SK-N-SH treated with all-trans-retinoic acid at 6 μM for 48 hours (cell line): Measurements from ENCODE around the gene APOC4.

ENCODE experiments used
- CREB5 ChIP-seq: fragments of 250-450 bp; sonication (Bioruptor Pico); IDR thresholded peaks from 2 replicates; pipeline ENCODE4 v1.5.1; 2020; ENCODE audit warnings: low read depth, mild to moderate bottlenecking, moderate library complexity
- OSR1 ChIP-seq: fragments of 250-450 bp; sonication (Bioruptor Pico); IDR thresholded peaks from 2 replicates; pipeline ENCODE4 v1.8.0; 2022; ENCODE audit warnings: moderate library complexity, mild to moderate bottlenecking, inconsistent platforms
- POU6F1 ChIP-seq: fragments of 250-450 bp; sonication (Bioruptor Pico); IDR thresholded peaks from 2 replicates; pipeline ENCODE4 v1.8.0; 2021; ENCODE audit warnings: low read depth, mild to moderate bottlenecking, moderate library complexity, borderline replicate concordance
- PPARA ChIP-seq: fragments of 250-450 bp; sonication (Bioruptor Pico); IDR thresholded peaks from 2 replicates; pipeline ENCODE4 v1.5.0; 2020; ENCODE audit warnings: mild to moderate bottlenecking, borderline replicate concordance
- SNAI2 ChIP-seq: fragments of 250-450 bp; sonication (Bioruptor Pico); IDR thresholded peaks from 2 replicates; pipeline ENCODE4 v1.5.0; 2020; ENCODE audit warnings: mild to moderate bottlenecking, moderate library complexity
- TOX ChIP-seq: fragments of 250-450 bp; sonication (Bioruptor Pico); IDR thresholded peaks from 2 replicates; pipeline ENCODE4 v1.8.0; 2021; ENCODE audit warnings: mild to moderate bottlenecking, moderate library complexity, borderline replicate concordance
- TSHZ2 ChIP-seq: fragments of 250-450 bp; sonication (Bioruptor Pico); IDR thresholded peaks from 2 replicates; pipeline ENCODE4 v1.5.0; 2020; ENCODE audit warnings: mild to moderate bottlenecking, moderate library complexity
- ZC3H10 ChIP-seq: fragments of 250-450 bp; sonication (Bioruptor Pico); IDR thresholded peaks from 2 replicates; pipeline ENCODE4 v1.5.1; 2021; ENCODE audit warnings: mild to moderate bottlenecking, moderate library complexity
- ZFP3 ChIP-seq: fragments of 250-450 bp; sonication (Bioruptor Pico); IDR thresholded peaks from 2 replicates; pipeline ENCODE4 v1.5.0; 2020; ENCODE audit warnings: mild to moderate bottlenecking, moderate library complexity
- ZFP30 ChIP-seq: fragments of 450-650 bp; formaldehyde crosslinking; IDR thresholded peaks from 2 replicates; pipeline ENCODE4 v1.5.0; 2022; ENCODE audit warnings: mild to moderate bottlenecking, moderate library complexity
- ZNF565 ChIP-seq: fragments of 450-650 bp; formaldehyde crosslinking; conservative IDR thresholded peaks from 2 replicates; pipeline ENCODE4 v1.5.0; 2020; ENCODE audit warnings: low read depth, mild to moderate bottlenecking, moderate library complexity
- TF ChIP-seq, protein P1 (sequence below): fragments of 250-450 bp; sonication (Bioruptor Pico); IDR thresholded peaks from 2 replicates; pipeline ENCODE4 v1.8.0; 2020; ENCODE audit warnings: mild to moderate bottlenecking, moderate library complexity, borderline replicate concordance

DNA sequence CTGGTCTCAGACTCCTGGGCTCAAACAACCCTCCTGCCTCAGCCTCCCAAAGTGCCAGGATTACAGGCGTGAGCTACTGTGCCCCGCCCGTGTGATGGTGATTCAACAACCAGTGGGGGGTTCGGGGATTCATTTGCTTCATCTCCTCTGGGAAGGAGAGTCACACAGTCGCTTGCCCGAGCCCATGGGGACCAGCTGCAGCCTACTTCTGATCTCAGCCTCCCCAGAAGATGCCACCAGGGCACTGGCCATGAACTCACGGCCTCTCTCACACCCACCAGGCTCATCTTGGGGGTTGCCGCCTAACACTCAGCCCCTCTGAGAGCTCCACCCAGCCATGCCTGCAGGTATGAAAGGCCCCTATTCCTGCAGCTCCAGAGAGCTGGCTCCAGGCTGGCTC is 44.2 kb upstream of the APOC4 start:
- TF ChIP-seq ZFP30 (CRISPR knock-in tag), result no peak
- TF ChIP-seq ZNF565 (CRISPR knock-in tag), result no peak
- TF ChIP-seq, protein P1, sequence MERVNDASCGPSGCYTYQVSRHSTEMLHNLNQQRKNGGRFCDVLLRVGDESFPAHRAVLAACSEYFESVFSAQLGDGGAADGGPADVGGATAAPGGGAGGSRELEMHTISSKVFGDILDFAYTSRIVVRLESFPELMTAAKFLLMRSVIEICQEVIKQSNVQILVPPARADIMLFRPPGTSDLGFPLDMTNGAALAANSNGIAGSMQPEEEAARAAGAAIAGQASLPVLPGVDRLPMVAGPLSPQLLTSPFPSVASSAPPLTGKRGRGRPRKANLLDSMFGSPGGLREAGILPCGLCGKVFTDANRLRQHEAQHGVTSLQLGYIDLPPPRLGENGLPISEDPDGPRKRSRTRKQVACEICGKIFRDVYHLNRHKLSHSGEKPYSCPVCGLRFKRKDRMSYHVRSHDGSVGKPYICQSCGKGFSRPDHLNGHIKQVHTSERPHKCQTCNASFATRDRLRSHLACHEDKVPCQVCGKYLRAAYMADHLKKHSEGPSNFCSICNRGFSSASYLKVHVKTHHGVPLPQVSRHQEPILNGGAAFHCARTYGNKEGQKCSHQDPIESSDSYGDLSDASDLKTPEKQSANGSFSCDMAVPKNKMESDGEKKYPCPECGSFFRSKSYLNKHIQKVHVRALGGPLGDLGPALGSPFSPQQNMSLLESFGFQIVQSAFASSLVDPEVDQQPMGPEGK, result no peak
- TF ChIP-seq ZFP3 (CRISPR knock-in tag), result no peak
- TF ChIP-seq CREB5 (CRISPR knock-in tag), result no peak
- TF ChIP-seq TSHZ2 (CRISPR knock-in tag), result no peak
- TF ChIP-seq POU6F1, result no peak
- no peak for TF ChIP-seq ZC3H10 (CRISPR knock-in tag)
- TF ChIP-seq PPARA (CRISPR knock-in tag), result no peak
- no peak for TF ChIP-seq OSR1 (CRISPR knock-in tag)
- no peak for TF ChIP-seq SNAI2 (CRISPR knock-in tag)
- no peak for TF ChIP-seq TOX (CRISPR knock-in tag)
